SH-SY5Y (cell line): Measurements from ENCODE around the gene RIMS3.

Experiments used
- GATA2 ChIP-seq: IDR thresholded peaks from 2 replicates; pipeline ENCODE4 v1.6.1; 2011; ENCODE audit warnings: mild to moderate bottlenecking, low read depth, low read length
- GATA3 ChIP-seq: IDR thresholded peaks from 2 replicates; pipeline ENCODE4 v1.6.1; 2011; ENCODE audit warnings: low read depth, mild to moderate bottlenecking, low read length, moderate library complexity

GRCh38 chr1:40607921-40608320 is 57.6 kb downstream of the RIMS3 start:
- TF ChIP-seq GATA3 (no peak), GATA2 (no peak)
